Measurements from ENCODE around the gene IRX2.

The IRX2 gene

DNA sequence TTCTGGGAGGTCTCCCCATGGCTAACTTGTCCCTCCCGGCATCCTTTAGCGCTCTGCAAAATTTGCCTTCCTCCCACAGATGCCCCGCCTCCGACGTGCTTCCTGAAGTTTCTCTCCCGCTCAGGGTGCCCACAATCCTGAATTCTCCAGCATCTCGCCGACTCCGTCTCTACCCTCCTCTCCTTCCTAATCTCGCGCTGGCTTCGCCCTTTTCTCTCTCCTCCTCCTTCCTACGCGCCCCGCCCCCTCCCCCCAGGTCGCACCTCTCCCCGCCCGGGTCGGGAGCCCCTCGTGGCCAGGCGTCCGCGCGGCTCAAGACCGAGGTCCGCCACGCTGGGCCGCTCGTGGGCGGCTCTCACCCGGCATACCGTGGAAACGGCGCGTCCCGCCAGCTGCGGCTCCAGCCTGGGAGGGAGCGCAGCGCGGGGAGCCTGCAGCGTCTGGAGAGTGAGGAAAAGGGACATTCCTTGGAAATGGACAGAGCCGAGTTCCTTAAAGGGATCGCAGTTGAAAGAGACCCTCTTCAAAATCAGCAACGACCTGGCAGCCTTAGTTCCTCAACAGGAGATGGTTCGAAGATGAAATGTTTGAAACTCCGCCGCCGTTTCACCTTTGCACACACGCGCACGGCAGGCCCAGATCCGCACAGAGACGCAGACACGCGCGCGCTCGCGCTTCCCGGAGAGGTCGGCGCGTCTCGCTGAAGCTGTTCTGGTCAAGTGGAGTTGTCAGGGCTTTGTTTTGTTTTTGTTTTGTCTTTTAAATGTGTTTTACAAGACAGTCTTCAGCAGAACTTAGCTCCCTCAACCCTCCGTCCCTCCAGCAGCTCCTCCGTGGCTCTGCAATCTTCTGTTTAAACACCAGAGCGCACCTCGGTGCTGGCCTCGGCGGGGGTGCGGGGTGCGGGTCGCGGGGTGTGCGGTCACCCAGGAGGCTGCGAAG, 5.0 kb upstream of the IRX2 start:
- peak; percentile 15 for DNase-seq (ENCODE audit: low spot score)

DNA sequence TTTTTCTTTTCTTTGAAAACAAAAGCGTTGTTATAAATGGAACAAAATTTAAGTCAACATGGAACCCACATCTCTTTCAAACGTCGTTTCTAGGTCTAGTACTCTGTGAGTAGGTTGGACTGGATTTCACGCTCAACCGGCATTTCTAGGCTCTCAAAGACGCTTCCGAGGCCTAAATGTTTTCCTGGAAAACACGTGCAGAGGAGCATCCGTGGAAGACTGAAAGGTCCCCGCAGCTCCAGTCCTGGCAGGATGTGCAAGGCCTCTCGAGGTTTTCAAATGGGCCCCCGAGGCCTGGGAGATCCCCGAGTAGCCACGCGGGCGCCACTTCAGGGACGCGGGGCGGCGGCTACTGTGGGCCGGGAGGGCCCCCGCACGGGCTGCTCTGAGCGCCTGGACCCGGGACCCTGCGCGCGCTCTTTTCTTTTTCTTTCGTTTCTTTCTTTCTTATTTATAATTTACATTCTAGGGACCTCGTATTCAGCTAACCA, 4.2 kb upstream of the IRX2 start:
- DNase-seq (ENCODE audit: low spot score): no peak

DNA sequence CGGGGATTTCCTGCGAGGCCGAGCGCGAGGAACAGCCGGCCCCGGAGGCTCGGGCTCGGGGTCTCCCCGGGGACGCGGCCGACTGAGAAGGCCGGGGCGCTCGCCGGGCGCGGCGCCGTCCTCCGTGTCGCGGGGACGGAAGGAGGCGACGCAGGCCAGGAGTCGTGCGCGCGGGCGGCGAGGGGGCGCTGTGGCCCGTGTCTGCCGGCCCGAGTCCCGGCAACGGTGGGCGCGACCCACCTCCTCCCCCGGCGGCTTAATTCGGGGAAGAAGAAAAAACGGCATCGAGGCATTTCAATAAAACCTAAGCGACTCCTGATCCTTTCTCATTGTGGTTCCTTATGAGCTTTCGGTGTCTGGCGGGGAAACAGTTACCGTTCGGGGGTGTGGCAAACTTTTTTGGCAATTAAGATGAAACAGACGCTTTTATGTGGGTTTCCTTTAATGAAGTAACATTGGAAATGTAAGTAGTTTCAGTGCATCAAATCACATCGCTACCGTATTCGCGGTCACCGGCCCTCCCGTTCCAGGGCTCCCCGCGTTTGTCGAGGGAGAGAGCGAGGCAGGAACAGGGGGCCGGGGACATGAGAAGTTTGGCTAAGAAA, 3.7 kb upstream of the IRX2 start:
- DNase-seq (ENCODE audit: low spot score): no peak

DNA sequence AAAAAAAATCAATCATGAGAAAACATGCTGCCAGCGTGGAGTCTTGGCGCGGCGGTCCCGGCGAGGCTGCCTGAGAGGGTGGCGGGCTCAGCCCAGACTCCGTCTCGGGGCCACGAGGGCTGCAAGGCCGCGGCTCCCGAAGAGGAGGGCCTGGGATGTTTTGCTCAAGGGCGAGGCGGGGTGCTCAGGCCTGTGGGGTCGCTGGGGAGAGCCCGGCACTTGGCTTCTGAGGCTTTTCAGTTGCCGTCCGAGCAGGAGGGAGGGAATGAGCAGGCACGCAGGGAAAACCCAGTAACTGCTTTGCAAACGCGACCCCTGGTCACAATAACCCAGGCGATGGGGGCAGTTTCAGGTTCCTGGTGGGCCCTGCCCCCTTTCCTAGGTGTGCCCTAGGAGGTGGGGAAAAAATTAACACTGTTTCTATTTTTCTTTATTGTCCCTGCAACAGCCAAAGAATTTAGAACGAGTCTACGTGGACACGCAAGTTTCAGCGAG, 3.2 kb upstream of the IRX2 start:
- DNase-seq (ENCODE audit: low spot score): no peak

DNA sequence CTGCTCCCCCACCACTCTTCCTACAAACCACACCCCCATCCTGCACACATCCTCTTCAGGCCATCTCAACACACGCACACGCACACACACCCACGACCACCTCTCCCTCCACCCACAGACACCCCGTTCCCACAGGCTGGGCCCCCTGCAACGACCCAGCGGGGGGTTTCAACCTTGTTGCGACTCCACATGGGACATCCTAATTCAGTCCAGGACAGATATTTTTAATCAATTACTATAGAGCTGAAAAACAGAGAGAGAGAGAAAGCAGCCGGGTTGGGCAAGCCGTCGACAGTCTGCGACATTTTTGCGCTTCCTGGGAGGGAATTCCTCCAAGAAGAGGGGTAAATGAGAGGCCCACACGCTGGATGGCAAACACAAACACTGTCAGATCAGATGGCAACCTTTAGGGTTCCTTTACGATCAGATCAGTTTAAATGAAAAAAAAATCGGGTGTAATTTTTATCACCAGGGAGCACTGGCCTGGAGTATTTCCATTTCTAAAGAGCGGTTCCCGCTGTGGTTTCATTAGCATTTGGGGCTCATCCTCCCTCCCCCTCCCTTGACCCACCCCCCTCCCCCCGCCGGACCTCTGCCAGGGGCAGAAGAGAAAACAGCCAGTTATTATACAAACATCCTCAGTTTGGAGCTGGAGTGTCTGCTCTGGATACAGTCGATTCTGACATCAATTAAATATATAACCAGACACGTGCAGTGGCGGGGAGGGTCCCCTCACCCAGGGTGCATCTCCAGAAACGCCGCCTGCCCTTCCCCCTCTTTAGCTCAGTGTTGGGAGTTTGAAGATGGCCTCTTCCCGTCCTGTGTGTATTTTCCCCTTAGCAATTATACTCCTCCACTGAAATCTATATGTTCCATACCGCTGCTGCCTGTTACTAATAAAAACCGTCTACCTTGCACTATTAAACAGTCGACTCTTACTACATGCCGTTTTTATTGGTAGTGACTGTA, 2.3 kb upstream of the IRX2 start:
- DNase-seq (ENCODE audit: low spot score): no peak

DNA sequence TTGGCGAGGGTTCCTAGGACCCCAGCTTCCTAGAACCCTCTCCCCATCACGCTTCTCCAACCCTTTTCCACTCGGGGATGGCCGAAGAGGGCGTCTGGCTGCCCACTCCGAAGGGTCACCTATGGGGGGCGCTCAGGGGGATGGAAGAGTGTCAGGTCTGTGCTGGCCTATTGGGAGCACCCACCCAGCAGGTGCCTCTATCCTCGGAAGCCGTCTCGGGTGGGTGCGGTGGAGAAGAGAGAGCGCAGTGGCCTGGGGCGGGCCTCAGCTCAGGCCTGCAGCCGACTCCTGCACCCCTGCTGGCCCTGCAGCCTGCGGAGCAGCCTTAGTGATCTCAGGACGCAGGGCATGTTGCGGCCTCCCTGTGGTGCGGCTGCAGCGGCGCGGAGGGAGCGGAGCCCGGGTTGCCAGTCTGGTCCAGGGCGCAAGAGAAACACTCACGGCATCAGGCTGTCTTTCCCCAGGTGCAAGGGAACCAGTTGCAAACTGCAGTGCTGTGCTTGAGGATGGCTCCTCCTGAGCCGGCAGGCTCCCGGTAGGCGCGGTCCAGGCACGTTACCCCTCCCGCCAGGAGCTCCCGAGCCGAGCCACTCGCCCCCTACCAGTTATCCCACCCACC, 1.5 kb upstream of the IRX2 start:
- no peak for DNase-seq (ENCODE audit: low spot score)

DNA sequence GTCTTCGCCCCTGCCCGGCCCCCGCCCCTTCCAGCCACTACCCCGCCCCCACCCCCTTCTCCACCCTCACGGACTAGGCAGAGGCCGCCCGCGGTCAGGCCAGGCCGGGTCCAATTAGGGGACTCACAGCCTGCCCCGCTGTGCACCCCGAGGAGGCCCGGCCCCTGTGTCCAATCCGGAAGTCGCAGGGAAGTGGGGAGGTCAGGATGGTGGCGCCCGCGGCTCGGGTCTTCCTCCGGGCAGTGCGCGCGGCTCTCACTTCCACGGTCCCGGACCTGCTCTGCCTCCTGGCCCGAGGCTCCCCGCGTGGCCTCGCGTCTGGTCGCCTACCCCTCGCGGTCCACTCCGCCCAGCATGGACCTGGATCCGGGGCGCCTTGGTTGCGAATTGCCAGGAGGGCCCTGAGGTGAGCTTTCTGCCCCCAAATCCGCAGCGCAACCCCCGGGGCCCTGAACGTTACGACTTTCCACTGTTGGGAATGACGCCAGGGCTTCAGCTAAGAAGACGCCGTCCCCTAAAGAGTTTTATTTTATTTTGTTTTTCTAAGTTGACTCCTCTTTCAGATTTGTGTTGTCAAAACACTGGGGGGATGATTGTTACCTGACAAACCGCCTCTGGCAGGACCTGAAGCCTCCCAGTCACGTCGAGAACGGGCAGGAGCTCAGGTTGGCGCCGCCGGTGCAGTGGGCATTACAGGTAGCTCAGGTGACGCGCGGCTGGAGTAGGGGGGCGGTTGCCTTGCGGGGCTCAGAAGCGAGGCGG, 763 bp upstream of the IRX2 start:
- DNase-seq (ENCODE audit: low spot score): peak; percentile 23

DNA sequence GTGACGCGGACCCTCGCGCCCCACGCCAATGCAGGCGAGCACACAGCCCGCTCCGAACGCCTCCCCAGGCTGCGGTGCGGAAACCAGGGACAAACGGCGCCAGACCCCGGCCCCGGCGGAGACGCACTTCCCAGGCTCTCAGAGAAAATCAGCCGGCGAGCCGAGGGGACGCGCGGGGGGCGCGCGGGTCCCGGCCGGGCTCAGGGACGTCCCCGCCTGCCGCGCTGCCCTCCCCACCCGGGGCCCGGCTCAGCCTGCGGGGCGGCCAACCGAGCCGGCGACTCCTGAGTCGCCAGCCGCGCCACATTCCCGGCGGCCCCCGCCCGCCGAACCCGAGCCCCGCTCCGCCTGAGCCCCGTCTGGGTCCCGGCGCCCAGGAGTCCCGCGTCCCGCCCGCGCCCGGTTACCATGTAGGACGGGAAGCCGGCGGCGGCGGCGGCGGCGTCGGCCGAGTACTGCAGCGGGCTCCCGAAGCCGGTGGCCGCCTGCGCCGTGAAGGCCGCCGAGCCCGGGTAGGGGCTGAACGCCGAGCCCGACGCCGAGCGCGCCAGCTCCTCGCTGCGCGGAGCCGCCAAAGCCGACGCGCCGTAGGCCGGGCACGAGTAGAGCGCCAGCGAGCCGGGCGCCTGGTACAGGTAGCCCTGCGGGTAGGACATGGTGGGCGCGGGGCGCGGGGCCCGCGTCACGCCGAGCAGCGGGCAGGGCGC, 566 bp downstream of the IRX2 start:
- DNase-seq (ENCODE audit: low spot score): no peak

DNA sequence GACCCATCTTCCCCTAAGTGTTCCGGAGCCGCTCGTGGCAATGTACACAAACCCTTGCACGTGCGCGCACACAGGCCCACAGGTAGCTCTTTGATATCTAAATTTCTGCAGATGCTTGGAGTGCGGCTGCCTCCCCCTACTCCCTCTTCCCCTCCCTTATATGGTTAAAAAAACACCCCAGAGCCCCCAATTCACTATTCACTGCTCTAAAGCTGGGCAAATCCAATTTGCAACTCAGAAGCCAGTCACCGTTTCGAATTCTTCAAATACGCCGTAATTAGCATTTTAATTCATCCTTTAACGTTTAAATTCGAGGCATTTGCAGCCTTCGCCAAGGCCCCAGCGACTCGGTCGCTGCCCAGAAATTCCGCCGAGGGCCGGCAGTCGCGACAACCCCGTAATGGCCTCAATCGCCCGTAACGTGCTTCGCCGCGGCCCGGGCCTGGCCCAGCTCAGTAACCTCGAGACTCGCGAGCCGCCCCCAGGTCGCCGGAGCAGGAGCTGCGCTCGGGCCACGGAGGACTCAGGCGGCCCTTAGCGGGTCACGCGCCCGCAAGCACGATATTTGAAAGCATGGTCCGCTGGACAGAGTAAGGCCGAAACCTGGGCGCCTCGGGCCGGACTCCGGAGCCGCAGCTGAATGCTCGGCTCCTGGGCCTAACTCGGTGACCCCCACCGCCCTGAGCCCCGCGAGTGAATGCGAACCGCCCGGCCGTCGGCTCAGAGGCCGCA, 1.3 kb downstream of the IRX2 start:
- no peak for DNase-seq (ENCODE audit: low spot score)

DNA sequence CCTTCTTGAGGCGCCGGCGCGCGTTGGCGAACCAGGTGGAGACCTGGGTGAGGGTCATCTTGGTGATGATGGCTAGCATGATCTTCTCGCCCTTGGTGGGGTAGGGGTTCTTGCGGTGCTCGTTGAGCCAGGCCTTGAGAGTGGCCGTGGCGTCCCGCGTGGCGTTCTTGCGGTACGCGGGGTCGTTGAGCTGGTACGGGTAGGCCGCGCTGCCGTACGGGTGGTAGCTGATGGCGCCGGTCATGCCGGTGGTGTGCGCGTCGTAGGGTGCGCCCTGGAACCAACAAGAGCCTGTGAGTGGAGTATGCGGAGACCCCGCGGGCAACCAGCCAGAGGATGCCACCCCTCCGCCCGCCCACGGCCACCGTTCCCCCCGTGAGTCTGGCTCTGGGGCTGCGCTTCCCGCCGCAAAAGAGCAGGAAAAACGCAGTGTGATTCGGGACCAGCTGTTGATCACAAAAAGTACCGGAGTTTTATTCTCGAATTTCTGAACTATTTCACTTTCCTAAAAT, 1.9 kb downstream of the IRX2 start:
- DNase-seq (ENCODE audit: low spot score): no peak

DNA sequence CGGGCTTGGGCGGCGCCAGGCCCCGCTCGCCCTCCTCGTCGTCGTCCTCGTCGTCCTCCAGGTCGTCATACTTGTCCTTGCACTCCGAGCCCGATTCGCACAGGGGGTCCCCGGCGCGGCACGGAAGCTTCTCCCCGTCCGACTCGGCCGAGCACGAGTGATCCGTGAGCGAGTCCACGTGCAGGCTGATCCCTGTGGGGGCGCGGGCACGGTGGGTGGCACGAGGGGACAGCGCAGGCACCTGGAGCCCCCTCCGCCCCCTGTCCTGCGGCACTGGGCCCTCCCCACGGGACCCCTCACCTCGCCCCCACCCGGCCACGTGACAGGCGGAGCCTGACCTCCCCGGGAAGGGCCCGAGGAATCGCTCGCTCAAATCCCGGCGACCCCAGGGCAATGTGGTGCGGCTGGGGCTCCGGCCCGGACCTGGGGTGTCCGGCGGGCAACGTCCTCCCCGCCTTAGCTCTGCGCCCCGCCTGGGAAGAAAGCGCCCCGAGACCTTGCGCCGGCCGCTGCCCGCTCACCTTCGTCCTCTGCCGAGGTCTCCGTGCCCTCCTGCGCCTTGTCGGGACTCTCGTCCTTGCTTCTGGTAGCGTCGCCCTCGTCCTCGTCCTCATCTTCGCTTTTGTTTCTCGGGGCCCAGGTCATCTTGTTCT, 2.5 kb downstream of the IRX2 start:
- no peak for DNase-seq (ENCODE audit: low spot score)

DNA sequence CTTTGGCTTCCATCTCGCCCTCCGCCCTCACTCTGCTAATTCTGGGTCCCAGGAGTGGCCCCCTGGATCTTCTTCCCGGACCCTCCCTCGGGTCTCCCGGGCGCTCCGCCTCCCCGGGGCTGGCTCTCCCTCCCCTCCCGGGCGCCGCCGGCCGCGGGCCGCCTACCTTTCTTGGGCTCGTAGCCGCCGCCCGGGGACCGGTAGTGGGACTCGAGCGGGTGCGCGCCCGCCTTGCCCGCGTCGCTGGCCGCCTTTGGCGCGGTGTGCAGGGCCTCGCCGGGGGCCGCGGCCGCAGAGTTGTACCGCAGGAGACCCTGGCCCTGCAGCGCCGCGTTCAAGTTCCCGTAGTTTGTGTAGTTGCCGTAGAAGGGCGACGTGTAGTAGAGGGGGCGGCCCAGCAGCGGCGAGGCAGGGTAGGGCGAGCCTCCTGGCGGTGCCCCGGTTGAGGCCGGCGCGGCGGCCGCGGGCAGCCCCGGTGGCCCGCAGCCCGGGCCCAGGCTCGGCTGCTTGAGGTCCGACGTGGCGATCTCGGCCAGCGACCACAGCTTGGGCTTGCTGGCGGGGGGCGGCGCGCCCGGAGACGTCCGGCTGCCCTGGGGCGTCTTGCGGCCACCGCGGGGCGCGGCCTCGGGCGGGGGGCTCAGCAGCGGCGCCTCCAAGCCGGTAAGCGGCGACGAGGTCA, 3.2 kb downstream of the IRX2 start:
- no peak for DNase-seq (ENCODE audit: low spot score)

DNA sequence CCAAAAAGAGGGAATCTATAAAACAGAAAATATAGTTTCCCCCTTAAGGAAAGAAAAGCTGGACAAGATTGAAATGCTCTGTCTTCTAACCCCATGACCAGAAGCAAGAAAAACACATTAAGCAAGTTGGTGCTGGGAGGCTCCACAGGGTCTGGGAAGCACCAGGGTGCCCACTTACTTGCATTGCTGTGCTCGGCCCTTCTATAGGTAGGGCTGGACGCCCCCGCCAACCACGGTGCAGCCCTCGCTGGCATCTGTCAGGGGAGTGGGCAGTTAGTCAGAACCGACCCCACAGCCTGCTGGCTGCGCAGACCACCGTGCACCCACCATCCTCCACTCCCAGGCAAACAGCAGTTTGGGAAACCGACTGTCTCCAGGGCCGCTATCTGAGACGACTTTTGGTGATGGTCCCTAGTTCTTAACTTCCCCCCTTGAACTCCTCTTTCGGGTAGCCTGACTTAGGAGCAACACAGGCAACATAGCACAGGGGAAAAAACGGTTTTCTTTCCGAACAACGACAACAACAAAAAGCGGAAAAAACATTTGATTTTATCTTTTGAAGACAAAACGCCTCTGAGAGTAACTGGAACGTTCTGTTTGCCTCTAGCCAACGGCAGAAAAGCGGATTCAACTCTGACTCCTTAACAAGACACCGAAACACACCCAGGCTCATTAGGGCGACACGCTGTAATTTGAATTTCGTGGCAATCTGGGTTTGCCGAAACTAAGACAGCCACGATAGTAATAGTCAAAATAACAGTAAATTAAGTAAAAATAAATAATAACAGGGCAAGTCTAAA, 3.9 kb downstream of the IRX2 start:
- DNase-seq (ENCODE audit: low spot score): no peak

DNA sequence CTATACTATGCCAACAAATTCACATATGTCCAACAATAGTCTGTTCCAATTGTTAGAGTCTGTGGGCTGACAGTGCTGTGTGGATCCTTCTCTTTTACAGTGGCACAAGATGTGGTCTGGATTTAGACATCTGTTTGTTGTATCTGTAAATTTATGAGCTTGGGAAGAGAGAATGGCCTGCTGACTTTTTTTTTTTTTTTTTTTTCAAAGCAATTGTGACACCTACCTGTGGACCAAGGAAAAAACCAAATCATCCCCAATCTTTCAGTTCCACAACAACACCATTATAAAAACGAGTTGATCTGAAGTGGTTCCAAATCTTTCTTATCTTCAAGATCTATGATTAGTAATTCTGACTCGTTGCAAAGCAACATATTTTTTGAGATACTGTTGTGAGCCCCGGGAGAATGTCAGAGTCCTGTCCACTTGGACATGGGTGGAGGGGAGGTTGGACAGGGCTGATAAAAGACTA, 4.9 kb downstream of the IRX2 start:
- peak; percentile 60 for DNase-seq (ENCODE audit: low spot score)

DNA sequence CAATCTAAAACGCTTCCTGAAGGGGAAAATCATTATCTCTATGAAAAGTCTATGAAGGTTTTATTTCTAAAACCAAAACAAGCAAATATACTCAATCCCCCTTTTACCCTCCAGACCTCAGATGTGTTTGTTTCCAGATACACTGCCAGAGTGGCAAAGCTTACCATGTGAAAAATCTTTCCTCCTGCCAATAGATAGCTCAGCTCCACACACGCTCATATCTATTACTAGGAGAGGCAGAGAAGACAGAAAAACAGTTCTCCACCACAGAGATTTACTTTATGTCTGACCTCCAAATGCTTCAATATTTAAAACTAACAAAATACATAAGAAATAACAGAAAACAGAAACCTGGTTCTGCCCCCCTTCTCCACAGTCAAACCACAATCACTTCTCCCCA, 7.0 kb downstream of the IRX2 start:
- no peak for DNase-seq (ENCODE audit: low spot score)

DNA sequence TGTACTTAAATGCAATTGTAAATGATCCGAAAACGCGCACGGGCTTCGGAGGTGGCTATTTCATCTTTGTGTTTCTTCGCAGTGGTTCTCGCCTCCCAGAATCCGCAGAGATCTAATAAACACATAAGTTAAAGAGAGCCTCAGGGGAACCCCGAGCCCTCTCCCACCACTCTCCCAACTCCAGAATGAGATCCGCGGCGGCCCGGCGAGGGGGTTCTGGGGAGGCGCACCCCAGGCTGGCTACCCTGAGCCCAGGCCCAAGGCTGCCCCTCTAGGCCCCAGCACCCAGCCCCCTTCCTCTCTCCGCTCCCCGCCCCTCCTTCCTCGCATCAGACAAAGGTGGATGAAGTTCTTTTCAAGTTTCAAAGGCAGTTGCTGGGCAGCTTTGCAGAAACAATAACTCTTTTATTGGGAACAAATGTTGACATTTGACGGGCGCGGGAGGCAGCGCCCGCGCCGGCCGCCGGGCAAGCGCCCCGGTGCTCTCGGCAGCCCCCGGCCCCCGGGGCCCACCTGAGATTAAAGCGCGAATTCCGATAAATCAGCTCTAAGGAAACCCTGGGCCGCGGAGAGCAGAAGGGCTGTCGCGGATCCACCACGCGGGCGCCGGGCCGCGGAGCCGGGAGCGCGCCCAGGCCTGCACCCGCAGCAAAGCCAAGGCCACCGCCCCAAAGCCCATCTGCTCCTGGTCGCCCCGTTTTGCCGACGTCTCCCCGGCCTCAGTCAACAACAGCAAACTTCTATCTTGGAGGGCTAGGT, 8.4 kb downstream of the IRX2 start:
- DNase-seq (ENCODE audit: low spot score): no peak

All from SW480 (cell line).